Middle frontal gyrus (tissue), 1 donor: ENCODE data around the gene LDB2.

Source experiments
- DNase-seq: peaks from one replicate; pipeline ENCODE4 v3.0.0-alpha.2; 2015; ENCODE audit warnings: low spot score; ENCODE audit errors: extremely low spot score

LDB2 gene

GRCh38 chr4:16598597-16599206, 299.7 kb downstream of the LDB2 start:
- DNase-seq, result no peak

GRCh38 chr4:16597845-16598596, 300.4 kb downstream of the LDB2 start:
- no peak for DNase-seq

- DNase-seq, result no peak
Measured at GRCh38 chr4:16597443-16597842, 301.0 kb downstream of the LDB2 start.

DNA sequence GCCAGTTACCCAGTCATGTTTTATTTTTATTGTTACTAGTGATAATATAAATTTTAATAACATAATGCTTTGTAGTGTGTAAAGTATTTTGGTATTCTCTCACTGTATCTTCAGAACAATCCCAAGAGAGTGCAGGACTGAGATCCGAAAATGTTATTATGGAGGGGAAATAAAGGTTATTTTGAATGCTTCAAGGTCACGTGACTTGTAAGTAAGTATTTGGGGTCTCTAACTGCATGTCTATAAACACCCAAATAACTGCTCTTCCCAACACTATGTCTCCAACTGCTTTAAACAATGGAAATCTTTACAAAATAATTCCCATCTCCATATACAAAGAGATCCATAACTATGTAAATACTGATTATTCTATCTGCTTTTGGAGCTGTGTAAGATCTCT, 302.2 kb downstream of the LDB2 start:
- DNase-seq, result no peak

- DNase-seq, result no peak
Measured at GRCh38 chr4:16594128-16594527, 304.3 kb downstream of the LDB2 start.

- DNase-seq, result no peak
Measured at GRCh38 chr4:16593386-16593785, 305.1 kb downstream of the LDB2 start.

DNA sequence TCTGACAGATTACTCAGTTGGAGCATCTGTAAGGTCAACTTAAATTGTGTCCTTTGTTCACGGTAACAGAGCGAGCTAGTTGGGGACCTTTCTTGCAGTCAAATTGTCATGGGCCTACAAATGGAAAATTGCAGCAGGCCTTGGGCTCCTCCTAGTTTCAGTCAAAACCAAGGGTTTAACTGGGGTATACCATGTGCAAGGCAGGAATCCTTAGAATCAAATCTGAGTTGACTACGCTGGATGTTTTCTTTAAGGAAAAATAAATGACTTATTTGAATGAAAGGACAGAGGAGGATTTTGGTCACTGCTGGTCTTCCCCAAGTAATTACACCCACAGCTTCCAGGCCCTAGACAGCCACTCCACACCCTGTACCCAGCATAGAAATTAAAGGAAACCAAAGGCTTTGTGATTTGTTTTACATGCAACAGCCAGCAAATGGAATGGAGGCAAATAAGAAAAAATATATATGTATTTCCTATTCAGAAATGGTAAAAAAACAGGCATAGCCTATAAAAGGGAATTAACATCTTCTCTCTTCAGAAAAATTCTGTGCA, 307.1 kb downstream of the LDB2 start:
- no peak for DNase-seq

DNA sequence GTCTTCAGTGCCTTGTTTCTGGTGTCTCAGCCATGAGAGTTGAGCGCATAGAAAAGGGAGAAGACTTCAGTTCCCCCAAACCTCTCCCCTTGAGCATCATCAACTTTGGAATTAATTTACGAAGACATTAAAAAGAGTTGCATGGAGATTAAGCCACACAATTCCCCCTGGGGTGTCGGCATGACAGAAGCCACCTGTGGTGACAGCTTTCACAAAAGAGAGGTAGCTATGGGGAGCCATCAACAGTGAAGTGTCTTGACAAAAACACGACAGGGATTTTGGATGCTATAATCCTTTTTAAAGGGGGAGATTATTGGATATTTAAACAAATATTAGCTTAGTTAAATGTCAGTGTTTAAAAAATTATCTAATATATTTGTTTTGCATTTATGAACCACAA, 307.6 kb downstream of the LDB2 start:
- no peak for DNase-seq

DNA sequence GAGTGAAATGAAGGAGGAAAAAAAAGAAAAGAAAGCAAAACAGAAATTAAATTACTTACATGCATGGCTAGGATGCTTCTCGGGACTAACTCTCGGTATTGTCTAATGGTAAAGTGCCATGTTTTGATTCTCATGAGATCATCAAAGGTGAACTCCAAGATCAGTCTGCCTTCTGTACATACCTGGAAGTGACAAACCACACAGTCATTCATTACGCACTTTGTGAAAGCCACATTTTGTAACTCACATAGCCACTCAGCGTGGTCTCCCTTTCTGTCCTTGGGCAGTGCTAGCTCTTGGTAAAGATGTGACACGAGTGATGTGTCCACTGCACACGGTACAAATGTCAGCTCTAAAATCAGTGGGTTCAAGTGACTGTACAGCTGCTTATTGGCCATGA, 309.8 kb downstream of the LDB2 start:
- DNase-seq, result no peak

DNA sequence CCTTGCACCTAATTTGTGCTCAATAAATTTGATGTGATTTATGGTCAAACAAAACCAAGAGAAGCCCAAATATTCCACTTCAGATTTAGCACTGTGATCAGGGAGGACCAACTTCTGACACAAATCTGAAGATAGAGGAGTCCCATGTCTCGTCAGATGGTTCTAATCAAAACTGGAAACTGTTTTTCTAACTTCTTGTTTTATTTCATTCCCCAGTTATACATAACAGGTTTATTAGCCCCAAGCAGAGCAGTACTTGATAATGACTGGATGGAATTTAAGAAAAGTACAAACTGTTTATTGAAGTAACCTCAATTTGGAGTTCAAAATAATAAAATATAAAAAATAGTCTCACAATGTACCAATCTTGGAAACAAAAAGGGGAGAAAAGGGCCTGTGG, 310.3 kb downstream of the LDB2 start:
- no peak for DNase-seq

DNA sequence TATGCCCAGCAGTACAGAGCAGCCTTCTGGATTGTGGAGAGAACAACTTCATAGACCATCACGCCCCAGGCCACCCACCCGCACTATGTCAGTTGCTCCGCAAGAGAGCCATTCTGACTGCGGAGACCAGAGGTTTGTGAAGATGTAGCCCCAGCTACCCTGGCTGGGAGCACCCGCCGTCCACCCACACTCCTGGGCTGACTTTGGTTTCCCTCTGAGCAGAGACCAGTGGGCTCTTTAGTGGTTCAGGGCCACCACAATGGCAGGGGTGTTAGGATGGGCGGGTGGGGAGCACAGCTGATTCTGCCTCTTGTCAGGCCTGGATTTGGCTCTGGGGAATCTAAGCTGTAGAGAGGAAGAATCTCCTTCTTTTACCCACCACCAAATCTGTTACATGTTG, 313.4 kb downstream of the LDB2 start:
- no peak for DNase-seq

DNA sequence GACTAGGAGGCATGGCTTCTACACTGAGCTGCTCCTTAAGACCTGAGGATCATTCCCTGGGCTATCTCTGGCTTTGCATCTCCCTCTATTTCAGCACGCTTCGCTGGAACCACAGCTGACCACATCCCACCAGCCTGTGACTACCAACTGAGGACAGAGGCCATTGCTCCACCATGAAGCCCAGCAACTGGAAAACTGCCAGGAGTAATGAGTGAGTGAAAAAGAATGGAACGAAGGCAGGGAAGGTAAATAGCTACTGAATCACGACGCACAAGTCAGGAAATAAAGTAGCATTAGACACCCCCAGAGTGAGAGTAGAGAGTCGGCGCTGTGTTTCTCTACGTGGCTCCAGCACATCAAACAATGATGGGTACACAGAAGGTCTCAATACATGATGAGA, 314.7 kb downstream of the LDB2 start:
- no peak for DNase-seq

DNA sequence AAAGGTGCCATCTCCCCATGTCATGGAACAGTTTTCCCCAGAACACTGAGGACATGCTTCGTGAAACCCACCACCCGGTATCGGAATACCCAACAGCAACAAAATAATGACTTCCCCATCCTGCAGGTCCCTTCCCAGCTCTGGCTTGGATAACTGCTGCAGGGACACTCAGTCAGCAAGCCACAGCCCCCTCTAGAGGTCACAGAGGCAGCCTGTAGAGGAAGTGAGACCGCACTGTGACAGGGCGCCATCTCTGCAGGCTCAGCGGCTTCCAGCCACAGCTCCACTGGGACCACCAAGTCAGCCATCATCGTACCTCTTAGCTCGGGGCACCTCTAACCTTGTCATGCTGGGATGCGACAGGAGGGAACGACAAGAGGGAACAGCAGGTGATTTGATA, 315.9 kb downstream of the LDB2 start:
- DNase-seq, result no peak

GRCh38 chr4:16582036-16582435, 316.4 kb downstream of the LDB2 start:
- DNase-seq, result no peak

GRCh38 chr4:16581117-16581516, 317.3 kb downstream of the LDB2 start:
- DNase-seq, result no peak

DNA sequence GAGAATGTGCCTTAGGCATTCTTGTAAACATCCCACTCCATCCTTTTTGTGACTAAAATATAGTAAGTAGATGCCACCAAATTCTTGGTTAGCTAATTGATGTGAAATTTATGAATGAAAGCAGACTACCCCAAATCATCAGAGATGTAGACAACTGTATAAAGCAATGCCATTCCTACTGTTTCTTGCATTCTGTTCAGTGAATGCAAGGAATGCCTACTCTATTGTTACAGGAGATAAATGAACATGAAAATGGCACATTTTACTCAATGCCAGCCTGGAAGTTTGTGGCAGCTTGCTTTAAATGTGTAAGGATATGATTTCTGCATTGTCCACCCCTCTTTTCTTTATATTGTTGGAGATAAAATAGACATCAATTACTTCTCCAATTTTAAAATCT, 317.9 kb downstream of the LDB2 start:
- DNase-seq, result no peak

- no peak for DNase-seq
Measured at GRCh38 chr4:16579866-16580265, 318.6 kb downstream of the LDB2 start.

DNA sequence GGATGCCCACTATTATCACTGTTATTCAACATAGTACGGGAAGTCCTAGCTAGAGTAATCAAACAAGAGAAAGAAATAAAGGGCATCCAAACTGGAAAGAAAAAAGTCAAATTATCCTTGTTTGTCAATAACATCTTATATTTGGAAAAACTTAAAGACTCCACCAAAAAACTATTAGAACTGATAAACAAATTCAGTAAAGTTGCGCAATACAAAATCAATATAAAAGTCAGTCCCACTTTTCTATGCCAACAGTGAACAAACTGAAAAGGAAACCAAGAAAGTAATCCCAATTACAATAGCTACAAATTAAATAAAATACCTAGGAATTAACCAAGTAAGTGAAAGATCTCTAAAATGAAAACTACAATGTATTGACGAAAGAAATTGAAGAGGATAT, 321.3 kb downstream of the LDB2 start:
- DNase-seq, result no peak

GRCh38 chr4:16574981-16575380, 323.5 kb downstream of the LDB2 start:
- DNase-seq, result no peak

DNA sequence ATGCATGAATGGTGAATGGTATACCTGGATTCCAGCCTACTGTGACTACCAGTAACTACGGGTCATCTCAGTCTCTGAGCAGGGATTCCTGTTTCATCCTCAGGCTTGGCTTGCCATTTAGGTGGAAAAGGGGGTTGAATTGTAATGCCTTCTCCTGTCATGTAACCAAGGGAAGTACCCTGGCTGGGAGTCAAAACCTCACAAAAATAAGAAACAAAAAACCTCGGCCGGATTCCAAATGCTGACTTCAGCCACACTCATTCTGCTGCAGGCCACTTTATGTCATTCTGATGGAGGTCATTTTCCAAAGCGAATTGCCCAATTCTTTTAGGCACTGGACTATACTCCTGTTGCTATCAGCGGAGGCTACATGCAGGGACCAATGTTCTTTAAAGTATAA, 324.7 kb downstream of the LDB2 start:
- DNase-seq, result no peak

DNA sequence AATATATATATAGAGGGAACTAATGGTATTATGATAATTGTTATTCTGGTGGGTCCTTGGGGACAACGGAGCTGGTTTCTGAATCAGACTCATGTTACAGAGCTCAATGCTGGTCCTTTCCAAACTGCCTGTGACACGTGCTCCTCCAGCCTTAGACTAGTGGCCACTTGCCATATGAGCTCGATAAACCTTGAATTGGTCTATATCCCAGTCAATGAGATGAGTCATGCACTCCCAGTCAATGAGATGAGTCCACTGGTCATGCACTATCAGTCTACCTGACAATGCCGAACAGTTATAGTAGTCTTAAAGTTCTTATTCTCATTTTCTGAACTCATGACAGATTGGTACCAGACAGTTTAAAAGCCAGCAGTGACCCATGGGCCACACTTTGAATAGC, 325.2 kb downstream of the LDB2 start:
- no peak for DNase-seq

- DNase-seq, result no peak
Measured at GRCh38 chr4:16572631-16573030, 325.8 kb downstream of the LDB2 start.

DNA sequence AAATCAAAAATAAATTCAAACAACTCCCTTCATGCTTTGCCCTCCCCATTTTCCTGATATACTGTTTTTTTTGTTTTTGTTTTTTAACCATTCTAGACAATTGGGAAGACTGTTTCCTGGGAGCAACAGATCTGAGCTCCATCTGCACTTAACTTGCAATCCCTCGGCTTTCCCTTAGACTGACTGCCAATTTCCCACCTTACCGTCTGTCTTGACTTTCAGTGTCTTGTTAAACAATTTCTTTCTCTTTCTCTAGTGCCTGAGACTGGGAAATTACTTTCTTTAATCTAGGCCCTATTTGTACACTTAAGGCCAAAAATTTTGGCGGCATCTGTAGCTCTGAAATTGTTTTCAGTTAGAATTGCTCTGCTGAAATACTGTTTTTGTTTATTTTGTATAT, 326.3 kb downstream of the LDB2 start:
- DNase-seq, result no peak
